GM23338 (cell line): Measurements from ENCODE around the gene MUC16. TPM values are rescaled to one million over a fixed set of nuclear protein-coding genes. Genes with fewer than 3 reads are reported as not detected.

Experiments used
- ATAC-seq: fragments of 200-7000 bp; cut with Tn5 transposase; 3 replicates; pipeline ENCODE4 v1.9.1; 2020
- DNase-seq: peaks from one replicate; pipeline ENCODE4 v3.0.0-alpha.2; 2015; ENCODE audit warnings: low spot score
- H2AFZ ChIP-seq: fragments of 200-600 bp; sonication (generic); 2 replicates; pipeline ENCODE4 v1.8.0; 2016; ENCODE audit warnings: antibody characterized with exemption, mild to moderate bottlenecking, moderate library complexity
- H3F3A ChIP-seq: fragments of 200-600 bp; sonication (generic); replicated peaks from 2 replicates; pipeline ENCODE4 v1.8.0; 2017; ENCODE audit warnings: antibody characterized with exemption, mixed run types, low read depth
- H3K27ac ChIP-seq: fragments of 200-600 bp; sonication (generic); 2 replicates; pipeline ENCODE4 v1.6.1; 2016; ENCODE audit warnings: low read depth
- H3K27me3 ChIP-seq: fragments of 200-600 bp; sonication (generic); 2 replicates; pipeline ENCODE4 v1.8.0; 2016; ENCODE audit warnings: mild to moderate bottlenecking, mixed run types, moderate library complexity; ENCODE audit not compliant: insufficient read depth
- H3K36me3 ChIP-seq: fragments of 200-600 bp; sonication (generic); 2 replicates; pipeline ENCODE4 v1.8.0; 2016; ENCODE audit warnings: mild to moderate bottlenecking; ENCODE audit not compliant: insufficient read depth
- H3K4me1 ChIP-seq: fragments of 200-600 bp; sonication (generic); 2 replicates; pipeline ENCODE4 v1.8.0; 2016; ENCODE audit warnings: mild to moderate bottlenecking, moderate library complexity; ENCODE audit not compliant: insufficient read depth
- H3K4me2 ChIP-seq: fragments of 200-600 bp; sonication (generic); 2 replicates; pipeline ENCODE4 v1.7.1; 2017; ENCODE audit warnings: mixed run types
- H3K4me3 ChIP-seq: fragments of 200-600 bp; sonication (generic); 2 replicates; pipeline ENCODE4 v1.6.1; 2016; ENCODE audit warnings: mixed run types
- H3K79me2 ChIP-seq: fragments of 200-600 bp; sonication (generic); replicated peaks from 2 replicates; pipeline ENCODE4 v1.8.0; 2017; ENCODE audit warnings: mild to moderate bottlenecking; ENCODE audit not compliant: insufficient read depth
- H3K9me2 ChIP-seq: fragments of 200-600 bp; sonication (generic); 2 replicates; pipeline ENCODE4 v1.8.0; 2017; ENCODE audit not compliant: insufficient read depth
- H4K20me1 ChIP-seq: fragments of 200-600 bp; sonication (generic); replicated peaks from 2 replicates; pipeline ENCODE4 v1.8.0; 2017; ENCODE audit warnings: mild to moderate bottlenecking; ENCODE audit not compliant: insufficient read depth
- H3K27ac Mint-ChIP-seq: 2 replicates; pipeline ENCODE4 v1.8.0; 2020; ENCODE audit warnings: inconsistent platforms, mild to moderate bottlenecking, moderate library complexity, mixed read lengths
- H3K27me3 Mint-ChIP-seq: 3 replicates; pipeline ENCODE4 v1.8.0; 2022; ENCODE audit warnings: low read depth, mild to moderate bottlenecking, moderate library complexity, mixed read lengths, inconsistent platforms; ENCODE audit not compliant: insufficient read depth, poor library complexity
- H3K36me3 Mint-ChIP-seq: 3 replicates; pipeline ENCODE4 v1.8.0; 2021; ENCODE audit warnings: low read depth, mild to moderate bottlenecking, inconsistent platforms, moderate library complexity, mixed read lengths
- H3K4me1 Mint-ChIP-seq: 3 replicates; pipeline ENCODE4 v1.8.0; 2020; ENCODE audit warnings: mild to moderate bottlenecking, inconsistent platforms, mixed read lengths
- H3K4me3 Mint-ChIP-seq: 3 replicates; pipeline ENCODE4 v1.8.0; 2021; ENCODE audit warnings: moderate library complexity, mild to moderate bottlenecking, inconsistent platforms, mixed read lengths
- H3K9me3 Mint-ChIP-seq: 3 replicates; pipeline ENCODE4 v1.8.0; 2020; ENCODE audit warnings: moderate library complexity, mild to moderate bottlenecking, inconsistent platforms, mixed read lengths
- CREB1 ChIP-seq: fragments of 250-450 bp; sonication (Bioruptor Pico); IDR thresholded peaks from 2 replicates; pipeline ENCODE4 v1.5.0; 2020; ENCODE audit warnings: low read depth, mild to moderate bottlenecking, moderate library complexity
- CTCF ChIP-seq, 2 experiments: fragments of 200-600 bp in 1 of 2; sonication (generic) in 1 of 2; conservative IDR thresholded peaks; 2 replicates each; pipeline versions ENCODE4 v1.5.1 to v1.6.1; 2016 to 2017; ENCODE audit warnings: antibody characterized with exemption in 2 of 2, low read depth in 2 of 2, mild to moderate bottlenecking in 2 of 2, moderate library complexity in 1 of 2
- ETS1 ChIP-seq: IDR thresholded peaks from 2 replicates; pipeline ENCODE4 v1.6.1; 2016; ENCODE audit warnings: antibody characterized with exemption
- EZH2phosphoT487 ChIP-seq: fragments of 200-600 bp; sonication (generic); IDR thresholded peaks from one replicate; pipeline ENCODE4 v1.8.1; 2018; ENCODE audit warnings: antibody characterized with exemption; ENCODE audit not compliant: unreplicated experiment
- JUNB ChIP-seq: IDR thresholded peaks from one replicate; pipeline ENCODE4 v1.6.1; 2016; ENCODE audit warnings: antibody characterized with exemption; ENCODE audit not compliant: unreplicated experiment
- NANOG ChIP-seq: IDR thresholded peaks from 2 replicates; pipeline ENCODE4 v1.6.1; 2016; ENCODE audit warnings: antibody characterized with exemption, borderline replicate concordance
- REST ChIP-seq: IDR thresholded peaks from one replicate; pipeline ENCODE4 v1.6.1; 2018; ENCODE audit warnings: antibody characterized with exemption; ENCODE audit not compliant: unreplicated experiment
- STAT1 ChIP-seq: IDR thresholded peaks from one replicate; pipeline ENCODE4 v1.6.1; 2016; ENCODE audit warnings: antibody characterized with exemption; ENCODE audit not compliant: unreplicated experiment
- ZNF114 ChIP-seq: fragments of 250-450 bp; sonication (Bioruptor Pico); IDR thresholded peaks from 2 replicates; pipeline ENCODE4 v1.5.0; 2020; ENCODE audit warnings: mild to moderate bottlenecking, moderate library complexity
- ZNF331 ChIP-seq: fragments of 250-450 bp; sonication (Bioruptor Pico); IDR thresholded peaks from 2 replicates; pipeline ENCODE4 v1.5.0; 2020; ENCODE audit warnings: low read depth, mild to moderate bottlenecking, moderate library complexity
- ZNF462 ChIP-seq: fragments of 250-450 bp; sonication (Bioruptor Pico); IDR thresholded peaks from 2 replicates; pipeline ENCODE4 v1.5.0; 2020; ENCODE audit warnings: mild to moderate bottlenecking, moderate library complexity
- polyA plus RNA-seq: library from polyadenylated mRNA; unstranded; fragments of >200 nt; fragmentation: Nextera tagmentation; extraction: Ambion mirVana; gene quantifications from 2 replicates; pipeline ENCODE4 v1.2.1, GENCODE V29; 2016
- total RNA-seq: library from RNA; depleted of rRNA; stranded (reverse); fragments of >200 nt; shearing (Covaris generic); gene quantifications from 2 replicates; pipeline ENCODE4 v1.2.3, GENCODE V29; 2014

Gene MUC16
- total and polyA plus RNA-seq, 2 experiments from 2014 or later: 0.06 to 0.42 TPM

GRCh38 chr19:9058905-9059667 is 48.9 kb upstream of the MUC16 start:
- Histone ChIP-seq H3K4me1 (peaks cover 11% of the 10 kb centered on the region), H4K20me1 (no peaks in the 10 kb centered on the region), H3K36me3 (no peaks in the 10 kb centered on the region), H3F3A (no peaks in the 10 kb centered on the region; the same call in 1 of the 2 replicates), H3K79me2 (no peaks in the 10 kb centered on the region), H3K4me2 (no peak overlapping the region), H3K27ac (no peak overlapping the region), H3K9me2 (no peaks in the 10 kb centered on the region), H3K4me3 (no peak overlapping the region), H3K27me3 (no peaks in the 10 kb centered on the region), H2AFZ (peak overlapping the region; percentile 80; the same call in 1 of the 2 replicates)
- TF ChIP-seq JUNB (no peak), ZNF331 (no peak), STAT1 (no peak), CTCF (conservative IDR thresholded peaks at IDR 0.05; ENCODE audit: low read depth in 2 of 2) (no peak), EZH2phosphoT487 (no peak), ZNF114 (CRISPR knock-in tag) (no peak), ZNF462 (CRISPR knock-in tag) (no peak), ETS1 (no peak), CREB1 (CRISPR knock-in tag) (no peak), REST (no peak), NANOG (no peak)
- Mint-ChIP-seq H3K36me3 (peaks cover 28% of the 10 kb centered on the region), H3K4me3 (no peak overlapping the region), H3K4me1 (no peaks in the 10 kb centered on the region), H3K9me3 (peaks cover 98% of the 10 kb centered on the region), H3K27ac (no peak overlapping the region), H3K27me3 (peaks cover 3% of the 10 kb centered on the region)
- no peak for DNase-seq
- ATAC-seq: no peak
